GM12878 (cell line): ENCODE results near the gene MAP1LC3A. TPM values are rescaled to one million over a fixed set of nuclear protein-coding genes. Genes with fewer than 3 reads are reported as not detected.

ENCODE experiments used
- ATAC-seq: fragments of 200-7000 bp; cut with Tn5 transposase; 3 replicates; pipeline ENCODE4 v1.9.1; 2020; ENCODE audit warnings: mild to moderate bottlenecking, moderate library complexity
- BruUV-seq: library from RNA; stranded (reverse); fragments of 400-500 nt; replicated peaks from 2 replicates; lab custom pipeline; 2021; lab: Mats Ljungman, UMichigan
- CTCF ChIA-PET: fragments of 300-600 bp; sonication (Branson Sonifier 250); formaldehyde crosslinking; extraction: SDS; loops from one replicate; lab custom pipeline; 2021; ENCODE audit warnings: inconsistent platforms; lab: Yijun Ruan, JAX
- POLR2A ChIA-PET: fragments of 350-600 bp; formaldehyde crosslinking; extraction: SDS; loops from one replicate; lab custom pipeline; 2021; ENCODE audit warnings: inconsistent platforms; lab: Charles Lee
- RAD21 ChIA-PET: fragments of 300-600 bp; sonication (Branson Sonifier 250); formaldehyde crosslinking; loops from one replicate; lab custom pipeline; 2023; ENCODE audit warnings: antibody characterized with exemption; ENCODE audit not compliant: unreplicated experiment; lab: Charles Lee
- SMC1A ChIA-PET: fragments of 300-600 bp; sonication (Branson Sonifier 250); formaldehyde crosslinking; loops from one replicate; lab custom pipeline; 2023; ENCODE audit not compliant: unreplicated experiment, uncharacterized antibody; lab: Charles Lee
- DNase-seq: peaks from one replicate; pipeline ENCODE4 v3.0.0-alpha.2; 2011; ENCODE audit warnings: low read depth, low spot score
- FAIRE-seq: peaks from 3 replicates; lab custom pipeline; 2011; peaks lifted over from hg19 to GRCh38; lab: Jason Lieb, UNC
- H2AFZ ChIP-seq: 2 replicates; pipeline ENCODE4 v1.6.0; 2011; ENCODE audit warnings: low read depth, low read length, control low read depth; ENCODE audit not compliant: control insufficient read depth
- H3K27ac ChIP-seq: 2 replicates; pipeline ENCODE4 v1.5.1; 2011; ENCODE audit warnings: control low read depth; ENCODE audit not compliant: control insufficient read depth, insufficient read depth
- H3K27me3 ChIP-seq, 2 experiments: replicated peaks in 1 of 2; 2 replicates each; pipeline versions ENCODE4 v1.6.0 to v1.6.1; 2011; ENCODE audit warnings: low read length in 1 of 2; ENCODE audit not compliant: control insufficient read depth in 2 of 2, insufficient read depth in 2 of 2
- H3K36me3 ChIP-seq, 2 experiments: 2 replicates each; pipeline ENCODE4 v1.5.1; 2011; ENCODE audit warnings: low read length in 1 of 2; ENCODE audit not compliant: control insufficient read depth in 2 of 2, insufficient read depth in 2 of 2
- H3K4me1 ChIP-seq: 2 replicates; pipeline ENCODE4 v1.6.1; 2011; ENCODE audit warnings: mild to moderate bottlenecking, low read length, moderate library complexity, mixed read lengths; ENCODE audit not compliant: control insufficient read depth, insufficient read depth
- H3K4me2 ChIP-seq: 2 replicates; pipeline ENCODE4 v1.6.0; 2011; ENCODE audit warnings: control low read depth; ENCODE audit not compliant: control insufficient read depth, insufficient read depth
- H3K4me3 ChIP-seq: fragments of 200-600 bp; sonication (generic); 2 replicates; pipeline ENCODE4 v1.5.1; 2016
- H3K79me2 ChIP-seq: 2 replicates; pipeline ENCODE4 v1.6.0; 2011; ENCODE audit warnings: low read length; ENCODE audit not compliant: control insufficient read depth, insufficient read depth
- H3K9ac ChIP-seq: 2 replicates; pipeline ENCODE4 v1.8.0; 2011; ENCODE audit warnings: low read length, control low read depth, mixed read lengths; ENCODE audit not compliant: control insufficient read depth, insufficient read depth
- H3K9me3 ChIP-seq: replicated peaks from 3 replicates; pipeline ENCODE4 v1.5.1; 2011; ENCODE audit warnings: mild to moderate bottlenecking, low read length; ENCODE audit not compliant: control insufficient read depth, insufficient read depth
- H4K20me1 ChIP-seq: 2 replicates; pipeline ENCODE4 v1.6.0; 2011; ENCODE audit not compliant: control insufficient read depth, insufficient read depth
- EP300 ChIP-seq, 2 experiments: fragments of 150-350 bp in 1 of 2; IDR thresholded peaks; 2 replicates each; pipeline ENCODE4 v1.6.1; 2011 to 2012; ENCODE audit warnings: low read depth in 2 of 2, low read length in 2 of 2, borderline replicate concordance in 1 of 2, improper control_type of control experiment in 1 of 2, inconsistent platforms in 1 of 2; ENCODE audit not compliant: control insufficient read depth in 1 of 2
- IRF4 ChIP-seq: IDR thresholded peaks from 2 replicates; pipeline ENCODE4 v1.6.1; 2011; ENCODE audit warnings: low read depth, low read length
- MAX ChIP-seq: IDR thresholded peaks from 2 replicates; pipeline ENCODE4 v1.6.1; 2012; ENCODE audit warnings: low read depth, low read length, improper control_type of control experiment
- MXI1 ChIP-seq: fragments of 150-350 bp; IDR thresholded peaks from 2 replicates; pipeline ENCODE4 v1.6.1; 2011; ENCODE audit warnings: low read depth, mild to moderate bottlenecking, inconsistent platforms, low read length, improper control_type of control experiment
- NFXL1 ChIP-seq: fragments of 450-650 bp; IDR thresholded peaks from 2 replicates; pipeline ENCODE4 v1.6.1; 2017; ENCODE audit warnings: antibody characterized with exemption, mild to moderate bottlenecking, borderline replicate concordance
- SMARCA5 ChIP-seq: fragments of 450-650 bp; IDR thresholded peaks from 2 replicates; pipeline ENCODE4 v1.6.1; 2017; ENCODE audit warnings: mild to moderate bottlenecking
- SREBF1 ChIP-seq: IDR thresholded peaks from 2 replicates; pipeline ENCODE4 v1.6.1; 2012; ENCODE audit warnings: mild to moderate bottlenecking, low read length
- STAT1 ChIP-seq: fragments of 450-650 bp; conservative IDR thresholded peaks from 2 replicates; pipeline ENCODE4 v1.6.1; 2014; ENCODE audit warnings: antibody characterized with exemption, mild to moderate bottlenecking
- ZNF24 ChIP-seq: fragments of 450-650 bp; IDR thresholded peaks from 2 replicates; pipeline ENCODE4 v1.6.1; 2017; ENCODE audit warnings: antibody characterized with exemption, mild to moderate bottlenecking
- ZNF622 ChIP-seq: fragments of 450-650 bp; IDR thresholded peaks from 2 replicates; pipeline ENCODE4 v1.6.1; 2017; ENCODE audit warnings: mild to moderate bottlenecking, inconsistent platforms
- ZSCAN29 ChIP-seq: fragments of 450-650 bp; IDR thresholded peaks from 2 replicates; pipeline ENCODE4 v1.6.1; 2017; ENCODE audit warnings: mild to moderate bottlenecking, moderate library complexity
- WGBS: methylation state at CpG from one replicate; pipeline ENCODE4 v1.1.6; 2016; ENCODE audit warnings: low lambda C conversion rate; ENCODE audit not compliant: insufficient replicate concordance, insufficient coverage; ENCODE audit errors: missing lambda C conversion rate; 5-methylcytosine and 5-hydroxymethylcytosine counted together
- in situ Hi-C: fragments of 300-500 bp; cut with MboI; formaldehyde crosslinking; loops from 9 replicates; pipeline ENCODE4 v1.14.3; 2018; ENCODE audit warnings: mixed read lengths
- intact Hi-C: fragments of 100-400 bp; cut with micrococcal nuclease; formaldehyde crosslinking; loops from one replicate; pipeline ENCODE4 v1.14.2; 2022; ENCODE audit not compliant: unreplicated experiment
- polyA plus RNA-seq, 11 experiments: library from polyadenylated mRNA; depleted of rRNA in 4 of 11; unstranded in 6 of 11; stranded (reverse) in 5 of 11; fragments of >200 nt; fragmentation: Nextera tagmentation in 4 of 11; fragmentation: Illumina TruSeq in 1 of 11; extraction: Ambion mirVana in 4 of 11; extraction: Trizol in 1 of 11; gene quantifications; 1 replicate in 1 of 11; 2 replicates in 10 of 11; pipeline versions ENCODE4 v1.2.1 to v1.2.3, GENCODE V29; 2011 to 2016; ENCODE audit warnings: inconsistent platforms in 2 of 11, missing spikeins in 2 of 11, low read depth in 1 of 11
- total RNA-seq, 4 experiments: library from RNA; depleted of rRNA in 3 of 4; stranded (reverse); fragments of >200 nt in 3 of 4; fragmentation: Illumina TruSeq in 1 of 4; extraction: Trizol in 1 of 4; gene quantifications; 2 replicates each; pipeline versions ENCODE4 v1.2.1 to v1.2.3, GENCODE V29; 2013 to 2021
- TF ChIP-seq, protein P1 (sequence below): fragments of 450-650 bp; IDR thresholded peaks from 2 replicates; pipeline ENCODE4 v1.6.1; 2017; ENCODE audit warnings: low read depth, mild to moderate bottlenecking, moderate library complexity
- TF ChIP-seq, protein P2 (sequence below): IDR thresholded peaks from 2 replicates; pipeline ENCODE4 v1.6.1; 2011; ENCODE audit warnings: low read depth, mild to moderate bottlenecking, low read length, moderate library complexity, borderline replicate concordance; ENCODE audit errors: extremely low read depth

The MAP1LC3A gene
- total and polyA plus RNA-seq, 10 of the 15 experiments (the other 5 are each of a cell fraction or from before 2014, with no cell fraction given), result 0.27 to 1.2 (median 0.39) TPM; not detected in 4

DNA sequence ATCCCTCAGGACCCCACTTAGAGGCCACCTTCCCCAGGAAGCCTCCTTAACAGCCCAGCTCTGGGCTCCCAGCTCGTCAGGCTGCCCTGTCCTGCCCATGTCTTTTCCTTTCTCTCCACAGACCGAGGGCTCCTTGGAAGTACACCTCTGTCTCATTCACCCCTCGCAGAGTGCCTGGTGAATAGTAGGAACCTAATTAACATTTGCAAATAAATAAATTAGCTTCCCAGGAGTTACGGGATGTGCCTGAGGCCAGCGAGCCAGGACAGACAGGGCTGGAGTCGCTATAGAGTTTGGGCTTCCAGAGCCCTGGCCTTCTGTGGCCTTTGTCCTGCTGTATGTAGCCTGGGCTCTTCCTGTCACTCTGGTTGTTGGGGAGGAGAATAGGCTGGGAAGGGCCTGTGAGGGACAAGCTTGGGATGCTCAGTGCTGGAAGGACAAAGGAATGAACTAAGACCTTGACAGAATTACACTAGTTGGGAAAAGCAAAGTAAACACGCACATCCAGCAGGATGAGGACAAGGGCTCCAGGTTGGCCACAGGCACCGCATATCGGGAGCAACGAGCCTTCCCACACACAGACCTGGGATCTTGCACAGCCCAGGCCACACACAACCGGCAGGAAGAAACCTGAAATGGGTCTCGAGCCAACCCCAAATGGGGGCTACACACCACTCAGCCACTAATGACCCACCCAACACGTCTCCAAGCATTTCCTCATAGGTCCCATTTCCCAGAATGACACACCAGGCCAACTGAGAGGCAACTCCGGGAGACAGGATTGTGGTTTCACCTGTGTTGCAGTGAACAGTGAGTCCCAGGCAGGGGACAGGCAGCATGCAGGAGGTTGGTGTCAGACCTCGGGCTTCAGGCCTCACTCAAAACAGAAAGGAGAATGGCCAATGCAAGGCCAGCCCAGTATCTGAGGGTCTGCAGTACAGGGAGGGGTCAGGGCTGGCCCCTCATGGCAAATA lies 9.7 kb downstream of the MAP1LC3A start:
- 90% methylated on average over 15 of the region's 15 CpGs for WGBS
- Histone ChIP-seq H3K4me3 (no peak overlapping the region), H3K27me3 (no peaks in the 10 kb centered on the region), H3K27ac (no peak overlapping the region), H3K36me3 (peaks cover 0 to 2% of the 10 kb centered on the region in 2 experiments; a peak in 2 of 4 replicates), H3K79me2 (no peaks in the 10 kb centered on the region), H3K4me1 (no peaks in the 10 kb centered on the region), H3K9me3 (no peaks in the 10 kb centered on the region), H3K9ac (no peak overlapping the region), H3K4me2 (no peak overlapping the region), H2AFZ (no peak overlapping the region), H4K20me1 (no peaks in the 10 kb centered on the region)
- FAIRE-seq (no peak), ATAC-seq (no peak), DNase-seq (no peak)
- ChIA-PET POLR2A (no interaction called here), RAD21 (no interaction called here), CTCF (interaction anchor here (0.8 kb wide), 1 partner anchor 14 kb away, joined by 3 read pairs; no protein-coding TSS in a partner anchor), SMC1A (no interaction called here)
- no TSS peak for BruUV-seq
- in situ Hi-C loops (no loop called here), intact Hi-C loops (no loop called here)
- TF ChIP-seq NFXL1, result no peak
- TF ChIP-seq STAT1, result no peak

DNA sequence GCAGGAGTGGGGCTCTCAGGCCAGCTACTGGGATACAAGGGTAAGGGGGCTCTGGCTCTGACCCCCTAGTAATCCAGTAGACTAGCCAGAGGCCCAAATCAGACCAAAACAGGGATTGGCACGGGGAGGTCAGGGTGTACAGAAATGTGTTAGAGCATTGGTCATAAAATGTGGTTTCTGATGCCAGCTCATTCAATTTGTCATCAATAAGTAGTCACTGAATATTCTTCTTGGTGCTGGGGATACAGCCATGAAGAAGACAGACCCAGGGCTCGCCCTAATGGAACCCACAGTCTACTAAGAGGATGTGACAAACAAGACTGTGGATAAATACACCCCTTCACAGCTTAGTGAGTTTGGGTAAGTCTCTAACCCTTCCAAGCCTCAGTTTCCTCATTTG lies 11.1 kb downstream of the MAP1LC3A start:
- ATAC-seq (no peak), FAIRE-seq (no peak), DNase-seq (no peak)
- Histone ChIP-seq H3K4me1 (no peaks in the 10 kb centered on the region), H3K27ac (no peak overlapping the region), H3K9me3 (no peaks in the 10 kb centered on the region), H2AFZ (no peak overlapping the region), H3K79me2 (no peaks in the 10 kb centered on the region), H4K20me1 (no peaks in the 10 kb centered on the region), H3K4me3 (no peak overlapping the region), H3K27me3 (no peaks in the 10 kb centered on the region), H3K4me2 (no peak overlapping the region), H3K9ac (no peak overlapping the region), H3K36me3 (peaks cover 0 to 11% of the 10 kb centered on the region in 2 experiments; a peak in 3 of 4 replicates)
- in situ Hi-C loops (no loop called here), intact Hi-C loops (no loop called here)
- RAD21 ChIA-PET, result no interaction called here
- SMC1A ChIA-PET, result no interaction called here
- POLR2A ChIA-PET, result interaction anchor here (1.1 kb wide), 1 partner anchor 9 kb away, joined by 4 read pairs; no protein-coding TSS in a partner anchor
- WGBS, result 68% methylated on average over 2 of the region's 2 CpGs
- BruUV-seq, result no TSS peak
- CTCF ChIA-PET, result interaction anchor here (0.6 to 1.2 kb wide), 3 partner anchors 13 to 734 kb away, joined by 3 read pairs; no protein-coding TSS in a partner anchor
- TF ChIP-seq, protein P1, sequence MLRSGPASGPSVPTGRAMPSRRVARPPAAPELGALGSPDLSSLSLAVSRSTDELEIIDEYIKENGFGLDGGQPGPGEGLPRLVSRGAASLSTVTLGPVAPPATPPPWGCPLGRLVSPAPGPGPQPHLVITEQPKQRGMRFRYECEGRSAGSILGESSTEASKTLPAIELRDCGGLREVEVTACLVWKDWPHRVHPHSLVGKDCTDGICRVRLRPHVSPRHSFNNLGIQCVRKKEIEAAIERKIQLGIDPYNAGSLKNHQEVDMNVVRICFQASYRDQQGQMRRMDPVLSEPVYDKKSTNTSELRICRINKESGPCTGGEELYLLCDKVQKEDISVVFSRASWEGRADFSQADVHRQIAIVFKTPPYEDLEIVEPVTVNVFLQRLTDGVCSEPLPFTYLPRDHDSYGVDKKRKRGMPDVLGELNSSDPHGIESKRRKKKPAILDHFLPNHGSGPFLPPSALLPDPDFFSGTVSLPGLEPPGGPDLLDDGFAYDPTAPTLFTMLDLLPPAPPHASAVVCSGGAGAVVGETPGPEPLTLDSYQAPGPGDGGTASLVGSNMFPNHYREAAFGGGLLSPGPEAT, result no peak
- TF ChIP-seq MAX (no peak), ZNF24 (no peak), MXI1 (no peak), SMARCA5 (no peak), SREBF1 (no peak), EP300 (IDR thresholded peaks at IDR 0.05; ENCODE audit: borderline replicate concordance in 1 of 2, control insufficient read depth in 1 of 2, low read depth in 2 of 2, low read length in 2 of 2) (no peak), IRF4 (no peak), ZSCAN29 (no peak), ZNF622 (no peak)
- TF ChIP-seq, protein P2, sequence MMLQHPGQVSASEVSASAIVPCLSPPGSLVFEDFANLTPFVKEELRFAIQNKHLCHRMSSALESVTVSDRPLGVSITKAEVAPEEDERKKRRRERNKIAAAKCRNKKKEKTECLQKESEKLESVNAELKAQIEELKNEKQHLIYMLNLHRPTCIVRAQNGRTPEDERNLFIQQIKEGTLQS, result no peak
